Activated CD4-positive, CD25-positive, alpha-beta regulatory T cell treated with anti-CD3 and anti-CD28 coated beads, Interleukin-2, amount 50 U/mL, for 16 hours (primary cell): ENCODE results near the gene NFE2L3.
A peak's percentile ranks its signal among the peaks of the same experiment; 100 is the strongest.

Experiments used
- DNase-seq: peaks from one replicate; pipeline ENCODE4 v3.0.0-alpha.2; 2020; ENCODE audit warnings: low read depth, low spot score

The NFE2L3 gene

DNA sequence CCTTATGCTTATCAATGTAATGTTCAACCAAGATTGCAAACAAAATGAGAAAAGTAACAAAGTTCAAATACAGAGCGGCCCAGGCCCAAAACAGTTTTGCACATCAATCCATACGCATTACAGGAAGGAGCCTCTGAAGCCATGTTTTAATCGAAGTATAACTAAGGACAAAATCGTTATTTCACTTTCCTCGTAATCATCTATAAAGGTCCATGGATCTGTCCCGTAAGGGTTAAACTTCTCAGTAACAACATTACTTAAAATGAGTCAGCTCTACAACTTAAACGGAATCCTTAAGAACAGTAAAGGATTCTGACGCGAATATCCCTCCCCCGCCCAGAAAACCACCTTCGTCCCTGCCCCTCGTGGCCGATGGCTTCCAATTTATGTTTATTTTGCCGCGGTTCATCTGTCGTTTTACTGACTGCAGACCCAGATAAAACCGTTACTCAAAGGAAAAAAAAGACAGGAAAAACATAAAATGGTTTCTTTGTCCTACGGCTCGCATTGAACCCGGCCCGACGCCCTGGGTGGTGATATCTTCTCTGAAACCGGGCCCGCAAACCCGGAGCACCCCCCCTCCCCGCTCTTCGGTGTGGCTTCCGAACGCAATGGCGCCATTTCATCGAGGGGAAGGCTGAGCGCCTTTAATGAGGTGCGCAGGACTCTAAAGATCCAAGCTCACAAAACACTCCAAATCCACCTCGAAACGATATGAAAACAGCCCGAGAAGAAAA lies 47.5 kb downstream of the NFE2L3 start:
- peak; percentile 41 for DNase-seq

DNA sequence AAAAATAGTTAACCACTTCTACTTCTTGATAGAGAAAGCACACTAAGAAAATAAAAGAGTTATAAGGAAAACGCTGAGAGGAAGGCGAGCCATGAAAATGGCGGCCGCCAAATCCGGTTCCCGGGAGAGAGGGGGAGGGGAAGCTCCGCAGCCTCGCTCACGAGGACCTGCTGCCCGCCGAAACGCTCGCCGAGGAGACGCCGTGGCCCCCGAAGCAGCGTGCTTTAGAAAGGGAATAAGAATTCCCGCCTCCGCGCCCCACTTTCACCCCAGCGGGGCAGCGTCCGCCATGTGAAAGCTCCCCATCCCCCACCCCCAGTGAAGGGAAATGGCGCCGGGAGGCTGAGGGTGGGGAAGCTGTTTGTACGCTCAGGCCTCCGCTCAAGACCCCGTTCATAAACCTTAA lies 48.0 kb downstream of the NFE2L3 start:
- peak; percentile 61 for DNase-seq

DNA sequence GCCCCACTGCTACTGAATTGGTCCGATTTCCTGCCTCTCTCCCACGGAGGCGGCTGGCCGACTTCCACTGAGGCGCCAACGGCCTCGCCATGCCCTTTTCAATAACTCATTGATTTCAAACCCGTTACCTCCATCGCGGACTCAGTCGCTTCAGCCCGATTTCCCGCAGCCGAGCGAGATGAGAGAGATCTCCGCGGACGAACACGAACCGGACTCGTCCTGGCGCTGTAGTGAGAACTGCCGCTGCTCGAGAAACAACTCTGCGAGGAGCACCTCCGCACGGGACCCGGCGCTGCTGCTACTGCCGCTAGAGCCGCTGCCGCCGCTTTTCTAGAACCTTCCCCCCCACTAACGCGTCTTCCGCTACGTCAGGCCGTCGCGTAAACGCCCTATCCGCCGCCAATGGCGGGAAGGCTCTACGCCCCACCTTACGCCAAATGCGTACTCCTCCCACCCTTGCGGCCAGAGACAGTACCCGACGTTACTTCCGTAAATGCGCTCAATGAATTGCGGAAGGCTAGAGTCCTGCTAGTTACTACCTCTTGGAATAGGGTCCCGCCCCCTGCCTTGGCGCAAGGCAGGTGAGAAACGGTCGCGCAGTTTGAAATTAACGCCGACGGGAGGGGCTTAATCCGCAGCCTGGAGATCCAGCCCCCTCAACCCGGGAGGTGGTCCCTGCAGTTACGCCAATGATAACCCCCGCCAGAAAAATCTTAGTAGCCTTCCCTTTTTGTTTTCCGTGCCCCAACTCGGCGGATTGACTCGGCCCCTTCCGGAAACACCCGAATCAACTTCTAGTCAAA lies 48.6 kb downstream of the NFE2L3 start, which contains the start of gene HNRNPA2B1:
HNRNPA2B1 (minus strand) TSS at position 303 of the 803 bp plus-strand sequence; CDS start at position 134, 169 bp downstream.
- peak; percentile 97 for DNase-seq

DNA sequence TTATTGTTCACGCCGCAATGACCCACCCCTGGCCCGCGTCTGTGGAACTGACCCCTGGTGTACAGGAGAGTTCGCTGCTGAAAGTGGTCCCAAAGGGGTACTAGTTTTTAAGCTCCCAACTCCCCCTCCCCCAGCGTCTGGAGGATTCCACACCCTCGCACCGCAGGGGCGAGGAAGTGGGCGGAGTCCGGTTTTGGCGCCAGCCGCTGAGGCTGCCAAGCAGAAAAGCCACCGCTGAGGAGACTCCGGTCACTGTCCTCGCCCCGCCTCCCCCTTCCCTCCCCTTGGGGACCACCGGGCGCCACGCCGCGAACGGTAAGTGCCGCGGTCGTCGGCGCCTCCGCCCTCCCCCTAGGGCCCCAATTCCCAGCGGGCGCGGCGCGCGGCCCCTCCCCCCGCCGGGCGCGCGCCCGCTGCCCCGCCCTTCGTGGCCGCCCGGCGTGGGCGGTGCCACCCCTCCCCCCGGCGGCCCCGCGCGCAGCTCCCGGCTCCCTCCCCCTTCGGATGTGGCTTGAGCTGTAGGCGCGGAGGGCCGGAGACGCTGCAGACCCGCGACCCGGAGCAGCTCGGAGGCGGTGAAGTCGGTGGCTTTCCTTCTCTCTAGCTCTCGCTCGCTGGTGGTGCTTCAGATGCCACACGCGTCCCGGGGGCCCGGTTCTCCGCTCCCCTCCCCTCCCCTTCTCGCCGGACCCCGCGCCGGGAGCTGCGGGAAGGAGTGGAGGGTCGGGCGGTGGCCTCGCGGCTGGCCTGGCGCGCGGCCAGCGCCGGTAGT lies 49.4 kb downstream of the NFE2L3 start, which contains the start of gene CBX3:
CBX3 (plus strand) TSS at position 499 of the 772 bp plus-strand sequence. CDS start 1,254 bp downstream, outside the sequence.
- DNase-seq, result peak; percentile 72

DNA sequence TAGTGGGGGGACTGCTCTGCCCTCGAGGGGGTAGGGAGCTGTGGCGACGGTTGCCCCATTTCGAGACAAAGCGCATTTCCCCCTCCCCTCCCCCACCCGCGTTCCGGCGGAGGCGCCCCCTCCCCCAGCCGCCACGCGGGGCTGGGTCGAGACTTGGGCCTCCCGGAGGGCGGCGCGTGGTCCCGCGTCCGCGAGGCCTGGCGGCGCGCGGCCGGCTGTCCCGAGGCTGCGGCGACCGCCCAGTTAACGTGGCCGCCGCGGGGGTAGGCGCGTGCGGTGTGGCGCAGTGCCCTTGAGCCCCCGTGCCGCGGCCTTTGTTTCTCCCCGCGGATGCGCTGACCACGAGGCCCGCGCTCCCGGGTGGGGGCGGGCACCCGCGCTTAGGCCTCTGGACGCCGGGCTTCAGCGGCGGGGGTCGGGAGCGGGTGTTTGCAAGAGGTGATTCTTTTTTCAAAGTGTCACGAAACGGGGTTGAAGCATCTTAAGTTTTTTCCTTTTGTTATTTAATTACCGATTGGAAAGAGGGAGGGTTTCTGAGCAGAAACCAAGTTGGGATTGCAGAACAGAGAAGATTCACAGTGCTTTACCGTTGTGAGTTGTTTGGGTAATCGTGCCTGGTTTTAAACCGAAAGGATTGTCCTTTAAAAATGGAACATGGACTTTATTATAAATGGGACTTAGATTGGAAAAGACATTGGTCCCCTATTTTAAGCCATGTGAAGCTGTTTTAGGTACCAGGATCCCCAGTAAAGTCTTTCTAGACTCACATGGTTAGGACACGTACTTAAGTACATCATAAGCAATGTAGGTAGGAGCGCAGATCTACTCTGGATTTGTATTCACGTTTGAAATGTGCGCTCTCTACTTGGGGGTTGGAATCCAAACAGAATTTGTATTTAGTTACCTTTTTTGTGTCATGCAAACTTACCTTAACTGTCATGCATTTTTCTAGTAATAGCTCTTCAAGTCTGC lies 50.3 kb downstream of the NFE2L3 start:
- peak; percentile 32 for DNase-seq

DNA sequence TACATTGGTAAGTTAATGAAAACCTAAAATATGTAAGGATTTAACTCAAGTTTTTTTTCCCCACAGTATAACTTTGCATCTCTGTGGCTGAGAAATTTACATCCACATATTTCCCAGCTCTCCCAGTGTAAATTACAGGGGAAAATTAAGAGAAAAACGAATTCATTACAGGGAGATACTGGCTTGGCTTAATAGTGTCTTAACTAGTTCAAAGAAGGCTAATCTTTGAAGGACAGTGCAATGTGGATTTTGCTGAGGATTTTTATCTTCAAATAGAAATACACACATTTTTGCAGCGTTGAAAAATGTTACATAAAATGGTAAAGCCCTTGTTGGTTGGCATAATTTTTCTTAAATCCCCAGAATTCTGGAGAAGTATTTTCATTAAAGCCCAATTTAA lies 51.0 kb downstream of the NFE2L3 start:
- DNase-seq, result no peak

DNA sequence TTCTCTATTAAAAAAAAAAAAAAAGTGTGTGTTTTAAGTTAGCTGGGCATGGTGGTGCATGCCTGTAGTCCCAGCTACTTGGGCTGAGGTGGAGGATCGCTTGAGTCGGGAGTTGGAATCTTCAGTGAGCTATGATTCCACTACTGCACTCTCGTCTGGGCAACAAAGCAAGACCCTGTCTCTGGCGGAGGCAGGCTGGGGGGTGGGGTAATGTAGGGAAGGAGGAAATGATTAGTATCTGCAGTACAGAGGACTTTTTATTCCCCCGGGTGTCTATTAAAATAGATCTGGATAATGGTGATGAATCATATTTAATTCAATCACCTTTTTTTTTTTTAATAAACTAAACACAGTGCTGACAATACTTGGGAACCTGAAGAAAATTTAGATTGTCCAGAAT lies 56.0 kb downstream of the NFE2L3 start:
- no peak for DNase-seq

DNA sequence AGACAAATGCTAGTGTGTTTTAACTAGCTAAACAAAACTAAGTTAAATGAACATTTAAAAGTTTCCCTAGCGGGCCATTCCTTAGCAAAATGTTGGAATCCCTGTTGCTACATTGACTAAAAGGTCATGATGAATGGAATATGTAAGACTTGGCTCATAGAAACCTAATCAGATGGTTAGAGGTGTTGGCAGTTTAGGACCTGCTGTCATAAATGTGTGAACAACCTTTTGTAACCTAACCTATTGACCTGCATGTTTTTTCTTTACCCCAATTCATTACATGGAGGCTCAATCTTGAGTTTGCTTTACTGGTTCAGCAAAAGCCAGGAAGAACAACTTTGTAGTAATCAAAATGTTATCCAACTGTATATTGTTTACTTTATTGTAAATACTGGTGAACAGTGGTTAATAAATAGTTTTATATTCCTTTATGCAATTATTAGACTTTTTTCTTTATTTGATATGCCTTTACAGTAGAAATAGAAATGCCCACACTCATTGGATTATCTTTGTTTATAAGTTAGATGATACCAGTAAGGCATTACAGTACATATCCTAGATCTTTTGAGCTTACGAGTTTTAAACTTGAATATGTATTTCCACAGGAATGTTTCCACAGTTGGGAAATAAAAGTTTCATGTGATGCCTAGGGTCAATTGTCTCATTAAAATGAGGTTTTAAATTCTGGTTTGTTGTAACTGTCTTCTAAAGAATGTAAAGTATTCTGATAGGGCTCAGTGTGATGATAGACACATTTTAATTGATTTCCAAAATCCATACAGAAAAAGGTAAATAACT lies 61.1 kb downstream of the NFE2L3 start:
- no peak for DNase-seq

DNA sequence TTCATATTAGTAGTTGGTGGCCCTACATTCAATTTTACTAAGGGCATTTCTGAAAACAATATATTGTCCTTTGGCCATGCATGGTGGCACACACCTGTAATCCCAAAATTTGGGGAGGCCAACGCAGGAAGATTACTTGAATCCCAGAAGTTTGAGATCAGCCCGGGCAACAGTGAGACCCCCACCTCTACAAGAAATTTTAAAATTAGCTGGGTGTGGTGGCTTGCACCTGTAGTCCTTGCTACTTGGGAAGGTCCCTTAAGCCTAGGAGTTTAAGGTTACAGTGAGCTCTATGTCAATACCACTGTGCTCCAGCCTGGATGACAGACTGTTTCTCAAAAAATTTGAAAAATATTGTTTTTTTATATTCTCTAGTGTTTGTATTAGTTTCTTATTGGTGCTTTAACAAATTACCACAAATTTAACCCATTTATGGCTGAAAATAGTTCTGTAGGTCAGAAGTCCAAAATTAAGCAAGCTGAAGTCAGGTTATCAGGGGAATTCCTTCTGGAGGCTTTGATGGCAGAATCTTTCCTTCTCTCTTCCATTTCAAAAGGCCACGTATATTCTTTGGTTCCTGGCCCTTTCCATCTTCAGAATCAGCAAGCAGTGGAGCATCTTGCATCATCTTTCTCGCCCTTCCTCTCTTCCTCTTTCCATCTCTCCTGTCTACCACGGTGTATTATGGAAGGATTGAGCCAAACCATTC lies 62.0 kb downstream of the NFE2L3 start:
- no peak for DNase-seq

DNA sequence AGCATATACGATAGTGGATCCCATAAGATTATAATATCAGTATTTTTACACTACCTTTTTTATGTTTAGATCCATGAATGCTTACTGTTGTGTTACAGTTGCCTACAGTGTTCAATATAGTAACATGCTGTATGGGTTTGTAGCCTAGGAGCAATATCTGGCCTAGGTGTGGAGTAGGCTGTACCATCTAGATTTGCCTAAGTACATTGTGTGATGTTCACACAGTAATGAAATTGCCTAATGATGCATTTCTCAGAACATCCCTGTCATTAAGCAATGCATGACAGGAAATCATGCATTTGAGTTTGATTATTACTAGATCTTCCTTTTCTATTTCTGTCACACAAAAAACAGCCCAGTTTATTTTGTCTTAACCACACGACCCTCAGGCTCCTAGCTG lies 64.1 kb downstream of the NFE2L3 start:
- DNase-seq, result no peak

DNA sequence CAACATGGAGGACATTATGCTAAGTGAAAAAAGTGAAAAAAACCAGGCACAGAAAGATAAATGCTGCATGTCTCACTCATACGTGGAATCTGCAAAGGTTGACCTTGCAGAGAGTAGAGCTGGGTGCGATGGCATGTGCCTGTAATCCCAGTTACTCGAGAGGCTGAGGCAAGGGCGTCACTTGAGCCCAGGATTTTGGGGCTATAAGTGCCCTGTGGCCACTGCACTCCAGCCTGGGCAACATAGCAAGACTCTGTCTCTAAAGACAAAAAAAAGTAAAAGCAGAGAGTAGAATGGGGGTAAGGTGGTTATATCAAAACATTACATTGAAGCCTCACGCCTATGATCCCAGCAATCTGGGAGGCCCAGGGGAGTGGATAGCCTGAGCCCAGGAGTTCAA lies 72.4 kb downstream of the NFE2L3 start:
- DNase-seq, result no peak

DNA sequence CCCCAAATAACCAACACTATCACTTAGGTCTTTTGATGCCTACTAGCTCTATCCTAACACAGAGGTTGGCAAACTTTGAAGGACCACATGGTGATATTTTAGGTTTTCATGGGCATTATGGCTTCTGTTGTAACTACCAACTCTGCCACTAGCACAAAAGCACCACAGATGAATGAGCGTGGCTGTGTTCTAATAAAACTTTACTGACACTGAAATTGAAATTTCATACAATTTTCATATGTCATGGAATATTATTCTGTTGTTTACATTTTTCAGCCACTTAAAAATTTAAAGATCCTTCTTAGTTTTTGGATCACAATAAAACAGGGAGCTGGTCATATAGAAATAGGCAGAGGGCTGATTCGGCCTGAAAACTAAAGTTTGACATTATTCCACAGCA lies 76.0 kb downstream of the NFE2L3 start:
- DNase-seq, result no peak

DNA sequence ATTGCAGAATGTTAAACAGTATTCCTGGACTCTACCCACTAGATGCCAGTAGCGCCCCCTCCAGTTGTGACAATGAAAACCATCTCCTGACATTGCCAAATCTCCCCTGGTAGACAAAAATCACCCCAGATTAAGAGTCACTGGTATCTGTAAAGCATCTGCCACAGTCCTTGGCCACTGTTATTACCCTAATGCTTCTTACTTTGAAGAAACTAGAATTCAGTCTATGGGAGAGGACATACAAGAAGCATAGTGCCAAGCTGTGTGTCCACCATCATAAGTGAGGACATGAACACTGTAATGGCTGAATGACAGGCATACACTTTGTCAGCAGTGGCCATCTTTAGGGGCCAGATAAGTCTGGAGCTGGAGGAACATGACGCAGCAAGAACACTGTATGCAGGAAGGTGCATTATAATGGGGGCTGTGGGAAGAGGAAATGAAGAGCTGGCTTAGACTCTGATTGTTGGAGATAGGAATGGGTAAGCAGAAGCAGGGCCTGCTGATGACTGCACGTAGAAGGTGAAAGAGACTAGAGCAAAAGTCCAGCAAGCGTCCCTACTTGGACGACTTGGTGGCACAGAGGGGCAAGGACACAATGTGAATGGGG lies 82.0 kb downstream of the NFE2L3 start:
- DNase-seq, result no peak
